ENCODE measurements around the gene POLR2C.

DNA sequence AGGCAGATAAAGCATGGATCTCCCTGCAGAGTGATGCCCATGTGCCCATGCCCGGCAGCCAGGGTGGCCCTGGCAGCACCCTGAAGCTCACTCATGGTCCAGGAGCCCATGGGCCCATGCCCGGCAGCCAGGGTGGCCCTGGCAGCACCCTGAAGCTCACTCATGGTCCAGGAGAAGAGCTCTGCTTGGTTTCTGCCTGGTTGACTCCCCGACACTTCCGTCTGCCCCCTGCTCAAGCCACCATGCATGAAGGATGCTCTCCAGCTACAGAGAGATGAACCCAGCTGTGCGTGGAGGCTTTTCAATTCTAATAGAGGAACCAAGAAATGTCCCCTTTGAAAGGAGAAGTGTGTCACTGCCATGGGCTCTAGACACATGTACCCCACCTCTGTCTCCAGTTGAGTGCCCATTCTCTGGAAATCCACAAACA lies 49.2 kb upstream of the POLR2C start:
- no peak for TF ChIP-seq POLR2AphosphoS5 (IDR thresholded peaks at IDR 0.05)
- no peak for TF ChIP-seq EP300 (IDR thresholded peaks at IDR 0.05)

Data from upper lobe of left lung (tissue), 4 donors.